Measurements from ENCODE around the gene RGS3.

The RGS3 gene

DNA sequence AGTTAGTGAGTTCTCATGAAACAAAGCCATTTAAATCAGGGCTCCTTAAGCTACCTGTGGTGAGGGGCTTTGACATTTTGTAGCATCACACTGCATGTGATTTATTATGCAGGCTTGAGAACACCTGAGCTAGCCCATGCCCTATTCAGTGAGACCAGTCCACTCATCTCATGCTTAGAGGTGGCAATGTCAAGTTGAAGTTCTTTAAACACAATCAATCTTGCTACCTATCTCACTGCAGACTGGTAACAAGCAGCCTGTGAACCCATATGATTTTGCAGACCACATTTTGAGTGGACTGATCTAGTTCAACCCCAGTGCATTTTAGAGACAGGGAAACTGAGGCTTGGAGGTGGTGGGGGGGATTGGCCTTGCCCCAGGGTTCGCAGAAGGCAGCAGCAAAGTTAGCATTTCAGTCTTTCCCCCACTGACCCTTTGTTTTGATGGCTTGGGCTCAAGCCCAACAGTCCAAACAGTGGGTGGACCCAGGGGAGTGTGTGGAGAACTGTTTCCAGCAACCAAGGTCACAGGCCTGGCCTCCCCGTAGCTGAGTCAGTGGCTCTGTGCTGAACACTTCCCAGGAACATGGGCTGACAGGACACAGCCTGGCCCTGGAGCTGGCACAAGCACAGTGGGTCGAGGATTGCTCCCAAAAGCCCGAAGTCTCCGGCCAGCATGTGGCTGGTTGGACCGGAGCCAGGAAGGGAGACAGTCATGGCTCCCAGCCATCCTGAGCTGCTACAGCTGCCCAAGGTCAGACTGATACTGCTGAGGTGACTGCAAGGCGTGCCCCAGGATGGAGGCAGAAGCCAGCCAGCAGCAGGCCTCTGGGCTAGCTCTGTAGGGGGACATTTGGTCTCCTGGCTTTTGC lies 95.3 kb downstream of the RGS3 start:
- DNase-seq: no peak

DNA sequence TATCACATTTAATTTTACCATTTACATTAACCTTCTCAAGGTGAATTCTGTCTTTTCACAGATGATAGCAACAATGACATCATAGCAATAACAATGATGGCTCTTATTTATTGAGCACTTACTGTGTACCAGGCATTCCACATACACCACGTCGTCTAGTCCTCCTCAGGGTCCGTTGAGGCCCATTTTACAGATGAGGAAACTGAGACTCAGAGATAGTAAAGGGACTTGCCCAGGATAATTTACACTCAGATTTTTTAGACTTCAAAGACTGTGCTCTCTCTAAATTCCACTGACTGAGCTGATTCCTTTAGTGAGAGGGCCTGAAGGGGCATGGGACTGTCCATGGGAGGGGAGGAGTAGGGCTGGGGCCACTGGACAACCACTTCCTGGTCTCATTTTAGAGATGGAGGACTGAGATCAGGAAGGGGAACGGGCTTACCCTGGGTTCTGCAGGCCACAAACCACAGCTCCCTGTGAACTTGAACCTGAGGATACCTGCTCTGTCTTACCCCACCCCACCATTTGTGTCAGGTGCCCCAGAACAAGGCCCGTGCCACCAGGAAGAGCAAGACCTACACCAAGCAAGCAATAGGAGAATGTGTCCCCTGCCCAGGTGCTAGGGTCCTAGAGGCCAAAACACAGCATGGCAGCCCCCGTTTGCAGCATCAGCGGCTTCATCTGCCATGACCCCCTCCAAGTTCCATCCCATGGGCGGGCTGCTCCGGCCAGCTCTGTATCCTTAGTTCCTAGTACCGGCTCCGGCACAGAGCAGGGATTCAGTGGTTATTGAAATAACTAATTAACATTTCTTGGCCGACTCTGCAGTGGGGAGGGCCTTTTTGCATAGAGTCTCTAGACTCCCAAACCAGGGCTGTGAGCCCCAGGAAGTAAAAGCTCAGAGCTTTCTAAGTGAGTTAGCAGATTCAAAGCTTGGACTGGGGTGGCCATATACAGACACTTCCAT lies 96.6 kb downstream of the RGS3 start:
- no peak for DNase-seq

DNA sequence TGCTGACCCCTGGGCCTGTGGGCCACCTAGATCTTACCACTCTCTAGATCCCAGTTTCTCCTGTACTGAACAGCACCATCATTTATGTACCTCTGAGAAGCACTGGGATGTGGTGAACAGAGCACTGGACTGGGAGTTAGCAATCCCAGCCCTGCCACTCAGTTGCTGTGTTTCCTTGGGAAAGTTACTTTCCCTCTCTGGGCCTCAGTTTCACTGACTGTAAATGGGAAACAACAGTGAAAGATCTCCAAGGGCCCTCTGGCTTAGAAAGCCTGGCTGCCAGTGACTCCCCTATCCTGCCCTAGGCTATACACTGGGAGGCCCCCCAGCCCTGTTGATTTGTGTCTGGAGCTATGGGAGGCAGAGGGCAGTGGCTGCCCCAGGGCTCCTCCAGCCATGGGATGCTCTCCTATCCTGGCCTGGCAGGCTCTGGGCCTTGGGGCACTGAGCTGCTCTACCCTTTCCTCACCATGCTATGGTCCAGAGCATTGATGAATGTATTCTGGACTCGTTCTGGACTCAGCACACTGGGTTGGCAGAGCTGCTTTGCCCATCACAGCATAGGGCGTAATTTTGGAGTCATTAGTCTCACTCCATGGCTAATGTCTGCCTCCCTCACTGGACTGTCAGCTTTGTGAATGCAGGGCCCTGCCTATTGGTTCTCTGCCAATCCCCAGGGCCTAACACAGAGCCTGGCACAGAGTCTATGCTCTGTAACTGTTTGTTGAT lies 99.3 kb downstream of the RGS3 start:
- no peak for DNase-seq

DNA sequence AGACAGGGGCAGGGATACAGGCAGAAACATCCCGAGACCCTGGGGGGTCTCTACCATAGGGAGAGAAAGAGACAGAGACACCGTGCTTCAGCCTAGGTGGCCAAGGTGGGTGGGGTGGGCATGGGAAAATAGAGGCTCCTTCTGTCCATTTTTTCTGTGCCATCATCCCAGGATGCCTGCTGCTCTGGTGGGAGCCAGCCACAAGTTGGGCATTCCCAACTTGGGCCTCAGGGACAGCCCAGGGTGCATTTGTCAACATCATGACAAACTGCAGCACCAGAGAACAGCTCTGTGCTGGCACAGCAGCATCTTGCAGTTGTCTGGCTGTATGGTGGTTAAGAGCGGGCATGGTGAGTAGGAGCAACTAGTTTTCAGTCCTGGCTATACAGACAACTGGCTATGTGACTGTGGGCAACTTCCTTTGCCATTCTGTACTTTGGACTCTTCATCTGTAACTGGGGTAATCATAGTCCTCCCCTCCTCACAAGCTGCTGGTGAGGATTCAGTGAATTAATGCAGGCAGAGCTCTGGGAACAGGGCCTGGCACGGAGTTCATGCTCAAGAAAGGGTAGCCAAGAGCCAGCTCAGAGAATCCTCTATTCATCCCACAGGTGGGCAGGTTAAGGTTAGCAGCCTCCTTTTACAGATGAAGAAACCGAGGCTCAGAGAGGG lies 100.4 kb downstream of the RGS3 start:
- no peak for DNase-seq

DNA sequence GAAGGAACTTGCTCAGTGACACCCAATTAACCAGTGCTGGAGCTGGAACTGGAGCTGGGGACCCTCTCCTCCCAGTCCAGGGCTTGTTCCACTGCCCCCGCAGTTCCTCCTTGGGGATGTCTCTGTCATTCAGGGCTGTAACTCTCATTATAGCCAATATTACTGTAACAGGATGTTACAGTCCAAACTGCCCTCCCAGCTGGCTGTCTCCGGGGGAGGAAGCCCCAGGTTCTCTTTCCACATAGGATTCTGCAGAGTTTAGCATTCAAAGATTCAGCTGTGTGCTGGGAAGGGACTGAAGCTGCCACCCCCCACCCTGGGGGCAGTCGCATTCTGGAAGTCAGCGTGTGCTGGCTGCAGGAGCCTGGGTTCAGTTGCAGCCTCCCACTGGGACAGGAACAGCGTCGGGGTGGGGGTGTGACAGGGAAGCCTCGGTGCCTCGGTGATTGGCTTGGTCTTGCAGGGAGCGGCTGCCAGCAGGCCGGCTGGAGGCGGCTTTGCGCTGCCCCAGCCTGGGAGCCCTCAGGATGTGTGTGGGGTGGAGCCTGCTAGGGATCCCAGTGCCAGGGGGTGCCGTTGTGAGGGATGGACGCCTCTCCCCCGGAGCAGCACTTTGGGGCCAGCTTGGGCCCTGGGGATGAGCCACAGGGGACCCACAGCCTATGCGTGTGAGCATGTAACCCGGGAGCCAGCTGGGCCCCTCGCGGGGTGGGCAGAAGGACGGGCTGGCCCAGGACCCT lies 101.1 kb downstream of the RGS3 start:
- DNase-seq: peak; percentile 30 to 39

DNA sequence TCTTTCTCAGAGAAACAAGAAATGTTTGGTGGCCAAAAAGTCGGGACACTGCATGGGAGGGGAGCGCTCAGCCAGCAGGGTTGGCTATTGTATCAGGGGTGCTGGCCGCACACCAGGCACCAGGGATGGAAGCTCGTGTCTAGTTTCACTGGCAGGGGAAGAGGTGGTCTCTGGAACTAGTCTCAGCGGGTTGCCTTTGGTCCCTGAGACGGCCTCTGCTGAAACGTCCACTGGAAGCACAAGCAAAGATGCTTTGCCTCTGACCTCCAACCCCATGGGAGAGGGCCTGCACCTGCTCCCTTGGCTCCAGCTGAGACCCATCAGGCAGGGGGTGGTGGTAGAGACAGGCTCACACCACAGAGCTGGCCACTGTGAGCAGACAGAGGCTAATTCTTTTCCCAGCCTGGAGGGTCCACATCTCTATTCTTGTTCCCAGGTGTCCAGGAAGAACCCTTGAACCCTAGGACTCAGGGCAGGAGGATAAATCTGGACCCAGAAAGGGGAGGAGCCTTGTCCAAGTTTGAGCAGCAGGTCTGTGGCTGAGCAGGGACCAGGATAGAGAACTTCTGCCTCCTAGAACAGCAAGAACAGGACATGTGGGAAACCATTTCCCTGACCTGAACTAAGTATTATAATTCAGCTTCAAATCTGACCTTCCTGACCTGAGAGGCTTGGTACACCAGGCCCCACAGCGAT lies 102.6 kb downstream of the RGS3 start:
- no peak for DNase-seq

DNA sequence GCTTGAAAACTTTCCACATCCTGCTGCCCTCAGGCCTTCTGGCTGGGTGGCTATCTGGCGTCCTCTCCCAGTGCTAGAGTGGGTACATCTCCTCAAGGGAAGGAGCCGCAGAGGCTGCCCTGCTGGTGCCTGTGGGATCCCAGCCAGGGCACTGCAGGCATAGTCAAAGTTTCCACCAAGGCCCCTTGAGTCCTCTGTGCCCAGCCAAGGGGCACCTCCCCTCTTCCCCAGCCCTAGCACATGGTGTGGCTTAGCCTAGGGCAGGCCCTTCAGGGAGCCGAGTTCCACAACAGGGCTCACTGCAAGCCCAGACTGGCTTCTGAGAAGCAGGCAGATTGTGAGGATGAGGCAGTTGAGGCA lies 103.2 kb downstream of the RGS3 start:
- no peak for DNase-seq

DNA sequence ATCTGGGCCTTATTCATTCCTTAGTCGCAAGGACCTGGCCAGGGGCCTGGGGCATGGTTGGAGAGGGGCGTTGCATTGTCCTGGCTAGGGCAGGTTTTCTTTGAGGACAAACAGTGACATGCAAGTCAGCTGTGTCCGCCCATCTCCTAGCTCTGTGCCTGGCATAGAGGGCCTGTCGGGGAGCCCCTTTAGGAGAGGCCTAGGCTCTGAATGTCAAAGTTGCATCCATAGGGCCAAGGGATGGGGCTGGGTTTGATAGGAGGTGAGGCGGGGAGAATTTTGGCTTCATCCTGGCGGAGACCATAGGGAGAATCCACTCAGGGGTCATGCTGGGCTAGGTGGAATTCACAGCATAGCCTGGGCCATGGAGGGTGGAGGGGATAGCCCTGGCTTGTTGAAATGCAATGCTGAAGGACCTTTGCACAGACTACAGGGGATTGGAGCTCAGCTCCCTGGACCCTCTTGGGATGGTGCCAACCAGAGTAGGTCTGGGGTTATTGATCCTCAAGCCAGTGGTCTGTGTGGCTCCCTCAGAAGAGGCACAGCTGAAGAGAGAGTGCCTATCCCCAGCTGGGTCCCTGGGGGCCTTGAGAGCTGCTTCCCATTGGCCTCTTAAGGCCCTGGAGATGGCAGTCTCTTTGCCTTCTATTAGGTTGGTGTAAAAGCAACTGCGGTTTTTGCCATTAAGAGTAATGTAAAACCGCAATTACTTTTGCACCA lies 104.0 kb downstream of the RGS3 start:
- no peak for DNase-seq

DNA sequence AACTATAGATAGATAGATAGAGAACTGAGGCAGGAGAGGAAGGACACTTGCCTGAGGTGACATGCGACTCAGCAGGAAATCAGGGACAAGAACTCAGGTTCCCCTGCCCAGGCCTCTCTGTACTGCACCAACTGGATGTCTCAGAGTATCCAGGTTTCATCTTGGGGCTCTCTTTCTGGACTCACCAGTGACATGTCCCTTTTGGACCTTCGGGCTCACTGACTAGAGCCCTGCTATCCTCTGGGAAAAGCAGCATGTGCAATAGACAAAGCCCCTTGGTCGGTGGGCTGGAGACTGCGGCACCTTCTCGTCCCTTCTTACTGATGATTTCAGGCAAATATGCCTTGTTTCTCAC lies 104.5 kb downstream of the RGS3 start:
- DNase-seq: no peak

DNA sequence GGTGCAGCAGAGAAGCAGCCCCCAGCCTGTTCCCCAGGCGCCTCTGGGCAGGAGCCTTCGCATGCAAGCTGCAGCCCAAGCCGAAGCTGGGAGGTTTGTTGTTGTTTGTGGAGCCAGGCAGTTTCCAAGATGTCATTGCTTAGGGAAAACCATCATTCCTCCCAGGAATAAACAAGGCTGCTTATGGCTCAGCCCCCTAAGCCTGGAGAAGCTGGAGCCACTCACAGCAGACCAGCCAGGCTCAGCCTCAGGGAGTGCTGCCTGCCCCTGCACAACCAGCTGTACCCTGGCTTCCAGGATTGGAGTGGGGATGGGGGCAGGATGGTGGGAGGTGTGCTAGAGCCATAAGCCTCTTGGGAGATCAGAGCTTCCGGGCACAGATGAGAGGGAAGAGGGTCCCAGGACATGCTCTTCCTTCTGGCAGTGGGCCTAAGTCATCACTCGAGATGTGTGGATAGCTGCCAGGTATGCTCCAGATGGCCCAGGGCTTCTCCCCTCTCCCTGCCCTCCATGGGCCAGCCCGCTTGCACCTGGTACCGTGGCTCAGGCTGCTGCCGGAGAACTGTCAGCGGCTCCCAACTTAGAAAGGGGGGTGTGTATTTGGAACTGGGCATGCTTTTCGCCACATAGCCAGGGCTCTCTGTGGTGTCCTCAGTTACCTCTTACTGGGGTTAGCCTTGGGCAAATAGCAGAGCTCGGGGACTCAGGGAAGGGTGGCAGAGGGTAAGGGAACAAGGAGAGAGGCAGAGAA lies 105.2 kb downstream of the RGS3 start:
- DNase-seq: no peak

DNA sequence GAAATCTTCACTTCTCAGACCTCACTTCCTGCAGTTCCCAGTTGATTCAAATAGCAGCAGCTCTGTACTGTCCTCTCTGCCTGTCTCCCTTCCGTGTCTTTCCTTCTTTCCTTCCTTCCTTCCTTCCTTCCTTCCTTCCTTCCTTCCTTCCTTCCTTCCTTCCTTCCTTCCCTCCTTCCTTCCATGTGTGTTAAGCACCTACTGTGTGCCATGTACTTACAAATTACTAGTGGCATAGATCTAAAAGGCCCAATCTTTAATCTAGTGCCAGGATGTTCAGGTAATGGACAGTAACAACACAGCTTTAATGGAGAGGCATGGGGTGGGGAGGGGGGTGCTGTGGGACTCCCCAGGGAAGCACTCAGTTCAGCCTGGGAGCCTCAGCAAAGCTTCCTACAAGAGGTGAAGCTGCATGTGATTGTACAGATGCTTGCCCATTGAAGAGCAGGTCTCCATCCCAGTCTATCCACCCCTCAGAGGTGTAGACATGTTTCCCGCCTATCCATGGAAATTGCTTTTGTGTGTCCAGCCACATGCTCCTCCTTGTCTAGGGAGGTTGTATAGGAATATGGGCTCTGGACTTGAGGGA lies 106.0 kb downstream of the RGS3 start:
- DNase-seq: no peak

DNA sequence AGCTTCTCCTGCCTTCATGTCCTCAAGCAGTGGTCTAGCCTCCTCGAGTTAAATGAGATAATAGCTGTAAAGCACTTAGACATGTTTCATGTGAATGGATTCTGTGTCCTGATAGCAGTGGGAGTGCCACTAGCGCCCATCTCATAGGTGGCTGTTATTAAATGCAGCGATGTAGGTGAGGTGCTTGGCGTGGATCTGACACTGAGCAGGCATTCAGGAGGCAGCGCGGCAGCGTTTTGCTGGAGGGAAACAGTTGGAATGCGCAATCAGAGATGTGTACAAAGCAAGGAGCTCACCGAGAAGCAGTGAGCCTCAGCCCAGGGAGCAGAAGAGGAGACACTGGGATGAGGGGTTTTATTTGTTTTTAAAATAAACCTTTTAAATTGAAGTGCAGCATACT lies 106.6 kb downstream of the RGS3 start:
- no peak for DNase-seq

DNA sequence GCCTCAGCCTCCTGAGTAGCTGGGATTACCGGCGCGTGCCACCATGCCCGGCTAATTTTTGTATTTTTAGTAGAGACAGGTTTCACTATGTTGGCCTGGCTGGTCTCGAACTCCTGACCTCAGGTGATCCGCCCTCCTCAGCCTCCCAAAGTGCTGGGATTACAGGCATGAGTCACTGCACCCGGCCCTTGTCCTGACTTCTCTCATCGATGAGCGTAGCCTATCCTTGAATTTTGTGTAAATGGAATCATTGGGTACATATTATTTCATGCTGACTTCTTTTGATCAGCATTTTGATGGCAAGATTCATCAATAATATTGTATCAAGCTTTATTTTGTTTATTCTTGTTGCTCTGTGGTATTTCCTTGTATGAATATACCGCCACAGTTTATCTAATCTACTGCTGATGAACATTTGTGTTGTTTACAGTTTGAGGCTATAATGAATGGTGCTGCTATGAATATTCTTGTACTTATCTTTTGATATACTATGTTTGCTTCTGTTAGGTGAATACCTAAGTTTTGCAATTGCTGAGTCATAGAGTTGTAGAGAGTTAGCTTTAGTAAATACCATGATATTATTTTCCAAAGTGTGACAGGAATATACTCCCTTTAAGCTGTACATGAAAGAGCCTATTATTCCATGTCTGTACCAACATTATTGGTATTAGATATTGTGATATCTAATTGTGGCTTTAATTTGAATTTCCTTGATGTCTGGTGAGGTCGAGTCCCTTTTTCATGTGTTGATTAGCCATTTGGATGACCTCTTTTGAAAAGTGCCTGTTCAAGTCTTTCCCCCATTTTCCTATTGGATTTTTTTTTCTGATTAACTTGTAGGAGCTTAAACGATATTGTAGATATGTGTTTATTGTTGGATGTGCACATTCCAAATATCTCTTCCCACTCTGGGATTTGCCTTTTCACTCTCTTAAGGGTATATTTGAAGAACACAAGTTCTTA lies 107.5 kb downstream of the RGS3 start:
- DNase-seq: no peak

DNA sequence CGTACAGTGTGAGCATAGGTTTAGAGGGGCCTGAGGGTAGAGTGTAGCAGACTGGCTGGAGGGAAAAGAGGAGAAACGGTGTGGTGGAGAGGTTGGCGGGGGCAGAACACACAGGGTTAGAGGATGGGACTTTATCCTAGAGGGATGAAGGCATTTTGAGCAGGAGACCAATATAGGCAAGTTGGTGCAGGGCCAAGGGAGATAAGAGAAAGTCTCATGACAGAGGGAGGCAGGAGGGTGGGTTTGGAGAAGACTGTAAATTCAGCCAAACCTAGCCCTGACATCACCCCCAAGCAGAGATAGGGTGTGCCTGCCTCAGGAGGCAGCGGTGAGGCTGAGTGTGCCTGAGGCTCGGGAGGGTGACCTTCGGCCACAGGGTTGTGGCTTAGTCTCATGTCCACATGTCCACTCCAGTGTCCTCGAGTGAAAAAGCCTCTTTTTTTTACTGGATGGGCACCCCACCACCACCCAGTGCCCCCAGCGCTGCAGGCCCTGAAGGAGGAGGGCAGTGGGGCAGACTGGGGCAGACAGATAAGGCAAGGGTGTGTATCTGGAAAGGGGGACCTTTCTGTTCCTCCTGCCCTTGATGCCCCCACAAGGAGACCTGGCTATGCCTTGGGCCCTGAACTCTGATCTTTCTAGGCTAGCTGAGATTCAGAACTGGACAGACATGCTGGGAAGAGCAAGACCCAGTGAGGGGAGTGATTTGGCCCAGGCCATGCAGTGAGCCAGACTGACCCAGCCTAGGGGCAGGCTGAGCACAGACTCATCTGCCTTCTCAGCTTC lies 108.7 kb downstream of the RGS3 start:
- no peak for DNase-seq

DNA sequence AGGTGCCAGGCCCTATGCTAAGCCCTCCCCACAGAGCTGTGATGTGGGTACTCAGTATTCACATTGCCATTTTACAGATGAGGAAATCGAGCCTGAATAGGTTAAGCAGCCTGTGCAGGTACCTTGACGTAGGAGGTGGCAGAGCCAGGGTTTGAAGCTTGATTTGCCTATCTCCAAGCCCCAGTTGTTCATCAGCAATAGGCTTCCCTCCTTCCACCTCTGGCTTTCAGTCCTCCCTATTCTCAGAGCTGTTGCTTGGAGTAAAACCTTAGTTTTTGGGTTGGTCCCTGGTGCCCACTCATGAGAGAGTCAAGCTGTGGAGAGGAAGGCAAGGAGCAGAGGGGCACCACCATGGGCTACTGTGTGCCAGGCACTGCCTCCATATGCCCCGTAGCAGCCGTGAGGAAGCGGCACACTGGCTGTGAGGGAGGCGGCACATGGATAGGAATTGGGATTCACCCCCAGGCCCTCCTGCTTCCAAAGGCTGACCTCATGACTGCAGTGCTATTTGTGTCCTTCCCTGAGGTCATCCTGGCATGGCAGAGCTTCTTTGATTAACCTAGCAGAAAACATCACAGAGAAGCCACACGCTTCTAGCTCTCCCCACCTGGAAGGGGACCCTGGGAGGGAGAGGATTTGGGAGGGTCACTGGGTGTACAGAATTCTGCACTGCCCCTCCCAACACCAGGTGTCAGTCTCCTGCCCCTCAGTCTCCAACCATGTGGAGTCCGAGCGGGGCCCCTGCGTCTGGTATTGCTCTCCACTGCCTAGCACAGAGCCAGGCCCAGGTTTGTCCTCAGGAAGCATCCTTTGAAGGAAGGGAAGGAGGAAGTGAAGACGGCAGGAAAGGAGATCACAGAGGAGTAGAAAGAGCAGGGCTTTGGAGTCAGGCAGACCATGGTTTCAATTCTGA lies 109.8 kb downstream of the RGS3 start:
- DNase-seq: no peak

DNA sequence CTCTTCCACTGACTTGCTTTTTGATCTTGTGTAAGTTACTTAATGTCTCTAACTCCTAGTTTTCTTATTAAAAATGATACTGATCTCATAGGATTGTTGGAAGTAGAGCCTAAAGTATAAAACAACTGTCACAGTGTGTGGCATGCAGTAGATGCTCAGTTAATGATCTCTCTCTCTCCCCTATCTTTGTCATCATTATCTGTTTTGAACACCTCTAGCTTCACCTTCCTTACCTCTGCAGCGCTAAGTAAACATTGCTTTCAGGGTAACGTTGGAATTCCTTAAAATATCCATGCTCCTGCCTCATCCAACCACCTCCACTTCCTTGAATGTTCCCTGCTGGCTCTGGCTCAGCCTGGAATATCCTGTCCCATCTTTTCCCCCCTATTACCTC lies 110.4 kb downstream of the RGS3 start:
- no peak for DNase-seq
